ENCODE data around the gene PHKA1.
"Not testable (repeated sequence)": the region's sequence is repeated elsewhere in the genome, so short reads cannot be mapped to it uniquely, and the experiment has no call there.

DNA sequence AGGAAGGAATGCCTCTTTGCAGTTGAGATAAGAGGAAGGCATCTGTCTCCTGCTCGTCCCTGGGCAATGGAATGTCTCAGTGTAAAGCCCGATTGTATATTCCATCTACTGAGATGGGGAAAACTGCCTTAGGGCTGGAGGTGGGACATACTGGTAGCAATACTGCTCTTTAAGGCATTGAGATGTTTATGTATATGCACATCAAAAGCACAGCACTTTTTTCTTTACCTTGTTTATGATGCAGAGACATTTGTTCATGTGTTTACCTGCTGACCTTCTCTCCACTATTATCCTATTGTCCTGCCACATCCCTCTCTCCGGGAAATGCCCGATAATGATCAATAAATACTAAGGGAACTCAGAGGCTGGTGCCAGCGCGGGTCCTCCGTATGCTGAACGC is 19.5 kb upstream of the PHKA1 start:
- TF ChIP-seq, protein P1, sequence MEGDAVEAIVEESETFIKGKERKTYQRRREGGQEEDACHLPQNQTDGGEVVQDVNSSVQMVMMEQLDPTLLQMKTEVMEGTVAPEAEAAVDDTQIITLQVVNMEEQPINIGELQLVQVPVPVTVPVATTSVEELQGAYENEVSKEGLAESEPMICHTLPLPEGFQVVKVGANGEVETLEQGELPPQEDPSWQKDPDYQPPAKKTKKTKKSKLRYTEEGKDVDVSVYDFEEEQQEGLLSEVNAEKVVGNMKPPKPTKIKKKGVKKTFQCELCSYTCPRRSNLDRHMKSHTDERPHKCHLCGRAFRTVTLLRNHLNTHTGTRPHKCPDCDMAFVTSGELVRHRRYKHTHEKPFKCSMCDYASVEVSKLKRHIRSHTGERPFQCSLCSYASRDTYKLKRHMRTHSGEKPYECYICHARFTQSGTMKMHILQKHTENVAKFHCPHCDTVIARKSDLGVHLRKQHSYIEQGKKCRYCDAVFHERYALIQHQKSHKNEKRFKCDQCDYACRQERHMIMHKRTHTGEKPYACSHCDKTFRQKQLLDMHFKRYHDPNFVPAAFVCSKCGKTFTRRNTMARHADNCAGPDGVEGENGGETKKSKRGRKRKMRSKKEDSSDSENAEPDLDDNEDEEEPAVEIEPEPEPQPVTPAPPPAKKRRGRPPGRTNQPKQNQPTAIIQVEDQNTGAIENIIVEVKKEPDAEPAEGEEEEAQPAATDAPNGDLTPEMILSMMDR (conservative IDR thresholded peaks at IDR 0.05 in 1 of 2, IDR thresholded peaks at IDR 0.05 in 1 of 2; ENCODE audit: low read depth in 1 of 2, low read length in 2 of 2) = not testable (repeated sequence)
- not testable (repeated sequence) for TF ChIP-seq EZH2 (IDR thresholded peaks at IDR 0.05; ENCODE audit: low read length, missing control alignments)

Data from fibroblast of lung (primary cell).